Skeletal muscle tissue (tissue), 4 donors: Measurements from ENCODE around the gene ARL6IP4. TPM values are rescaled to one million over a fixed set of nuclear protein-coding genes. Genes with fewer than 3 reads are reported as not detected.

Source experiments
- H3K27ac ChIP-seq: one replicate; pipeline ENCODE4 v1.7.0; 2013; ENCODE audit warnings: mild to moderate bottlenecking, low read depth, low read length, inconsistent platforms
- H3K27me3 ChIP-seq, 3 donors: one replicate each; pipeline ENCODE4 v1.7.0; 2013; ENCODE audit warnings: low read length in 3 of 3; ENCODE audit not compliant: control insufficient read depth in 3 of 3, insufficient read depth in 3 of 3
- H3K36me3 ChIP-seq, 3 donors: one replicate each; pipeline ENCODE4 v1.7.0; 2013; ENCODE audit warnings: low read length in 3 of 3; ENCODE audit not compliant: control insufficient read depth in 3 of 3, insufficient read depth in 3 of 3
- H3K4me1 ChIP-seq, 3 donors: one replicate each; pipeline ENCODE4 v1.7.0; 2013; ENCODE audit warnings: low read length in 3 of 3, mild to moderate bottlenecking in 3 of 3; ENCODE audit not compliant: control insufficient read depth in 3 of 3, insufficient read depth in 3 of 3
- H3K4me3 ChIP-seq, 3 donors: one replicate each; pipeline ENCODE4 v1.7.0; 2013; ENCODE audit warnings: low read length in 3 of 3
- H3K9ac ChIP-seq, 3 donors: one replicate each; pipeline ENCODE4 v1.7.0; 2013; ENCODE audit warnings: low read length in 3 of 3, mild to moderate bottlenecking in 3 of 3, moderate library complexity in 2 of 3, low read depth in 1 of 3
- H3K9me3 ChIP-seq, 3 donors: one replicate each; pipeline ENCODE4 v1.7.0; 2013; ENCODE audit warnings: low read length in 3 of 3; ENCODE audit not compliant: control insufficient read depth in 3 of 3
- total RNA-seq: library from RNA; depleted of rRNA; stranded (reverse); fragments of >200 nt; gene quantifications from one replicate; pipeline ENCODE4 v1.2.3, GENCODE V29; 2014
- donor health status: Osteomylitis.

The ARL6IP4 gene
- total RNA-seq, 1 donor from 2014 or later, result 93.4 TPM

GRCh38 chr12:122944605-122945592 lies 35.6 kb upstream of the ARL6IP4 start:
- Histone ChIP-seq H3K4me1 (peaks cover 13 to 30% (median 26%) of the 10 kb centered on the region in 3 donors), H3K9me3 (no peaks in the 10 kb centered on the region), H3K27me3 (no peaks in the 10 kb centered on the region), H3K27ac (no peak overlapping the region), H3K9ac (no peak overlapping the region), H3K36me3 (no peaks in the 10 kb centered on the region), H3K4me3 (no peak overlapping the region)

- peak overlapping the region in 1 of 3 donors; percentile 13 for H3K4me3 ChIP-seq
- peaks cover 13 to 30% (median 26%) of the 10 kb centered on the region in 3 donors for H3K4me1 ChIP-seq
- H3K27me3 ChIP-seq, result no peaks in the 10 kb centered on the region
- no peaks in the 10 kb centered on the region for H3K9me3 ChIP-seq
- peak overlapping the region; percentile 64 for H3K27ac ChIP-seq
- peak overlapping the region in 2 of 3 donors; percentile 25 to 57 for H3K9ac ChIP-seq
- H3K36me3 ChIP-seq, result no peaks in the 10 kb centered on the region
These were observed 33.7 kb upstream of the ARL6IP4 start for GRCh38 chr12:122946690-122947341.

GRCh38 chr12:122947352-122947792 lies 33.1 kb upstream of the ARL6IP4 start:
- Histone ChIP-seq H3K27ac (peak overlapping the region; percentile 64), H3K36me3 (no peaks in the 10 kb centered on the region), H3K4me1 (peaks cover 13 to 30% (median 26%) of the 10 kb centered on the region in 3 donors), H3K9me3 (no peaks in the 10 kb centered on the region), H3K27me3 (no peaks in the 10 kb centered on the region), H3K4me3 (no peak overlapping the region), H3K9ac (peak overlapping the region in 2 of 3 donors; percentile 11 to 25)

- Histone ChIP-seq H3K27me3 (no peaks in the 10 kb centered on the region), H3K9ac (no peak overlapping the region), H3K27ac (no peak overlapping the region), H3K4me3 (no peak overlapping the region), H3K9me3 (no peaks in the 10 kb centered on the region), H3K4me1 (peaks cover 11 to 28% (median 26%) of the 10 kb centered on the region in 3 donors), H3K36me3 (no peaks in the 10 kb centered on the region)
These were observed 31.9 kb upstream of the ARL6IP4 start for GRCh38 chr12:122948605-122949004.

GRCh38 chr12:122949405-122949804 lies 31.1 kb upstream of the ARL6IP4 start:
- no peaks in the 10 kb centered on the region for H3K27me3 ChIP-seq
- no peak overlapping the region for H3K9ac ChIP-seq
- peaks cover 11 to 26% (median 25%) of the 10 kb centered on the region in 3 donors for H3K4me1 ChIP-seq
- H3K4me3 ChIP-seq, result no peak overlapping the region
- no peaks in the 10 kb centered on the region for H3K36me3 ChIP-seq
- H3K9me3 ChIP-seq, result no peaks in the 10 kb centered on the region
- no peak overlapping the region for H3K27ac ChIP-seq

GRCh38 chr12:122949816-122950675 lies 30.4 kb upstream of the ARL6IP4 start:
- Histone ChIP-seq H3K9me3 (no peaks in the 10 kb centered on the region), H3K27me3 (no peaks in the 10 kb centered on the region), H3K27ac (no peak overlapping the region), H3K36me3 (no peaks in the 10 kb centered on the region), H3K9ac (peak overlapping the region in 1 of 3 donors; percentile 3), H3K4me1 (peaks cover 11 to 19% (median 19%) of the 10 kb centered on the region in 3 donors), H3K4me3 (no peak overlapping the region)

GRCh38 chr12:122951406-122951805 lies 29.1 kb upstream of the ARL6IP4 start:
- H3K27ac ChIP-seq, result no peak overlapping the region
- H3K9ac ChIP-seq, result no peak overlapping the region
- peaks cover 11 to 12% (median 11%) of the 10 kb centered on the region in 3 donors for H3K4me1 ChIP-seq
- no peaks in the 10 kb centered on the region for H3K27me3 ChIP-seq
- no peak overlapping the region for H3K4me3 ChIP-seq
- H3K9me3 ChIP-seq, result no peaks in the 10 kb centered on the region
- H3K36me3 ChIP-seq, result no peaks in the 10 kb centered on the region

GRCh38 chr12:122951979-122952892 lies 28.2 kb upstream of the ARL6IP4 start:
- Histone ChIP-seq H3K4me1 (peaks cover 3 to 4% (median 3%) of the 10 kb centered on the region in 3 donors), H3K9ac (no peak overlapping the region)

GRCh38 chr12:122955156-122955555 lies 25.3 kb upstream of the ARL6IP4 start:
- Histone ChIP-seq H3K9me3 (no peaks in the 10 kb centered on the region), H3K4me1 (no peaks in the 10 kb centered on the region), H3K27me3 (no peaks in the 10 kb centered on the region), H3K4me3 (no peak overlapping the region), H3K9ac (no peak overlapping the region), H3K36me3 (peaks cover 0 to 2% (median 0%) of the 10 kb centered on the region in 3 donors), H3K27ac (no peak overlapping the region)

More at GRCh38 chr12:122951979-122952892, 28.2 kb upstream of the ARL6IP4 start:
- no peaks in the 10 kb centered on the region for H3K27me3 ChIP-seq
- H3K9me3 ChIP-seq, result no peaks in the 10 kb centered on the region
- no peak overlapping the region for H3K27ac ChIP-seq
- no peak overlapping the region for H3K4me3 ChIP-seq
- H3K36me3 ChIP-seq, result no peaks in the 10 kb centered on the region
